PFSK-1 (cell line): Measurements from ENCODE around the gene LIN9.

Source experiments
- FOXP2 ChIP-seq: optimal IDR thresholded peaks from 2 replicates; pipeline ENCODE3; 2011; ENCODE audit warnings: borderline replicate concordance, control low read depth, inconsistent platforms; ENCODE audit not compliant: insufficient read depth; ENCODE audit errors: extremely low read length, extremely low read depth
- POLR2AphosphoS5 ChIP-seq: IDR thresholded peaks from 2 replicates; pipeline ENCODE4 v1.6.1; 2012; ENCODE audit warnings: low read depth, mild to moderate bottlenecking, control low read depth, low read length, moderate library complexity
- REST ChIP-seq, 2 experiments: IDR thresholded peaks; 2 replicates each; pipeline versions ENCODE4 v1.6.1 to v1.8.0; 2011 to 2012; ENCODE audit warnings: low read depth in 2 of 2, low read length in 2 of 2, control low read depth in 1 of 2, inconsistent platforms in 1 of 2, mild to moderate bottlenecking in 1 of 2, moderate library complexity in 1 of 2; ENCODE audit not compliant: insufficient read depth in 1 of 2
- TAF1 ChIP-seq: IDR thresholded peaks from 2 replicates; pipeline ENCODE4 v1.6.1; 2012; ENCODE audit warnings: low read length, control low read depth, borderline replicate concordance; ENCODE audit not compliant: insufficient read depth

- TF ChIP-seq TAF1 (no peak), POLR2AphosphoS5 (no peak), FOXP2 (no peak), REST (IDR thresholded peaks at IDR 0.05; ENCODE audit: insufficient read depth in 1 of 2, low read depth in 2 of 2, low read length in 2 of 2) (no peak)
Observed at GRCh38 chr1:226344441-226345259, 35.7 kb upstream of the LIN9 start.
